RPMI7951 (cell line): ENCODE data around the gene ANO5. TPM values are rescaled to one million over a fixed set of nuclear protein-coding genes. Genes with fewer than 3 reads are reported as not detected.

Experiments
- DNase-seq: peaks from one replicate; pipeline ENCODE4 v3.0.0-alpha.2; 2012; ENCODE audit warnings: low read depth
- total RNA-seq: library from RNA; depleted of rRNA; stranded (reverse); fragments of >200 nt; shearing (Covaris generic); gene quantifications from 2 replicates; pipeline ENCODE4 v1.2.3, GENCODE V29; 2014; rRNA removed

ANO5 gene, protein sequence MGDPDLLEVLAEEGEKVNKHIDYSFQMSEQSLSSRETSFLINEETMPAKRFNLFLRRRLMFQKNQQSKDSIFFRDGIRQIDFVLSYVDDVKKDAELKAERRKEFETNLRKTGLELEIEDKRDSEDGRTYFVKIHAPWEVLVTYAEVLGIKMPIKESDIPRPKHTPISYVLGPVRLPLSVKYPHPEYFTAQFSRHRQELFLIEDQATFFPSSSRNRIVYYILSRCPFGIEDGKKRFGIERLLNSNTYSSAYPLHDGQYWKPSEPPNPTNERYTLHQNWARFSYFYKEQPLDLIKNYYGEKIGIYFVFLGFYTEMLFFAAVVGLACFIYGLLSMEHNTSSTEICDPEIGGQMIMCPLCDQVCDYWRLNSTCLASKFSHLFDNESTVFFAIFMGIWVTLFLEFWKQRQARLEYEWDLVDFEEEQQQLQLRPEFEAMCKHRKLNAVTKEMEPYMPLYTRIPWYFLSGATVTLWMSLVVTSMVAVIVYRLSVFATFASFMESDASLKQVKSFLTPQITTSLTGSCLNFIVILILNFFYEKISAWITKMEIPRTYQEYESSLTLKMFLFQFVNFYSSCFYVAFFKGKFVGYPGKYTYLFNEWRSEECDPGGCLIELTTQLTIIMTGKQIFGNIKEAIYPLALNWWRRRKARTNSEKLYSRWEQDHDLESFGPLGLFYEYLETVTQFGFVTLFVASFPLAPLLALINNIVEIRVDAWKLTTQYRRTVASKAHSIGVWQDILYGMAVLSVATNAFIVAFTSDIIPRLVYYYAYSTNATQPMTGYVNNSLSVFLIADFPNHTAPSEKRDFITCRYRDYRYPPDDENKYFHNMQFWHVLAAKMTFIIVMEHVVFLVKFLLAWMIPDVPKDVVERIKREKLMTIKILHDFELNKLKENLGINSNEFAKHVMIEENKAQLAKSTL
- total RNA-seq = not detected in 2 replicates

DNA sequence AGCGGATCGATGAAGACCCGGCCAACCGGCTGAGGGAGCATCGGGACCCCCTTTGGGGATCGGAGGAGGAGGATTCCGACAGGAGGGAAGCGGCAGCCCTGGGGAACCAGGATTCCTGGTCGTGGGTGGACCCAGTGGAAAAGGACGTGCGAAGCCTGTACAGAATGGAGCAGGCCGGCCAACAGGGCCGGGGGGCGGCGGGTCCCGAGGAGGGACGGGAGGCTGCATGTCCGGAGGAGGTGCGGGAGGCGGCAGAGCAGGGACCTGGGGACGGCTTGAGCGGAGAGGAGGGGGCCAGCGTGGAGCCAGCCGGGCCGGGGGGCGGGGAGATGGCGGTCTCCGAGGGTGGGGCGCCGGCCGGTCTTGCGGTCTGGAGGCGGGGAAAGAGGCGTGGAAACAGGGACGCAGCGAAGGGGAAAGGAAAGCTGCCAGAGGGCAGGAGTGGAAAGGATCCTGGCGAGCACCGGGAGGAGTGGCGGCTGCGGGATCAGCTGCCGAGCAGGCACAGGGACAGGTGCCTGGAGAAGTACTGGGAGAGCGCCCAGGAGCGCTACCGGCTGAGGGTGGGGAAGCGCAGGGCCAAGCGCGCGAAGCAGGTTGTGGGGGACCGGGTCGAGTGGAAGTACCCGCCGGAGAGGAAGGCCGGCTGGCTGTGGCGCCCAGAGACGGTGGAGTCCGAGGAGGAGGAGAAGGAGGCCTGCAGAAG, at the start of gene ANO5:
Gene ANO5 (plus strand): TSS at position 444 of the 706 bp plus-strand sequence. CDS start 408 bp downstream, outside the sequence.
- DNase-seq = no peak

DNA sequence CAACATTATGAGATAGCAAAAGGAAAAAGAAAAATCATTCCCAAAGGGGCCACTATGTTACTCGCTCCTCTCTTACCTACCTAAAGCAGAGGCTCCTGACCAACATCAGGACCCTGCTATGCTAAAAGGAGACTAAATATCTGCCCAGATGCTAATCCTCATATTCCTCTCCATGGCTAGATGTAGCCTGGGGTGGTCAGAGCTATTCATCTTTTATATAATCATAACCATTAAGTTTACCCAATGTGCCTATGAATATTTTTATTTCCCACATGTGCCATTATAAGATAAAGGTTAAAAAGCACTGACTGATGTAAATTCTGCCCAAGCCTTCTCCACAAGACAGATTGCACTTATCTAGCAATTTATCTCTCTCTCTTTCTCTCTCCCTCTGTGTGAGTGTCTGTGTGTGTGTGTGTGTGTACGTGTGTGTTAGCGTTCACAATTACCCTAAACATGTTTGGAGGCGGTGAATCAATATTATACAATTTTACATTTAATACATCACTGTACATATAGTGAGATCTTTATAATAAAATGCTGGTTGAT, 41.2 kb upstream of the ANO5 start:
- no peak for DNase-seq

DNA sequence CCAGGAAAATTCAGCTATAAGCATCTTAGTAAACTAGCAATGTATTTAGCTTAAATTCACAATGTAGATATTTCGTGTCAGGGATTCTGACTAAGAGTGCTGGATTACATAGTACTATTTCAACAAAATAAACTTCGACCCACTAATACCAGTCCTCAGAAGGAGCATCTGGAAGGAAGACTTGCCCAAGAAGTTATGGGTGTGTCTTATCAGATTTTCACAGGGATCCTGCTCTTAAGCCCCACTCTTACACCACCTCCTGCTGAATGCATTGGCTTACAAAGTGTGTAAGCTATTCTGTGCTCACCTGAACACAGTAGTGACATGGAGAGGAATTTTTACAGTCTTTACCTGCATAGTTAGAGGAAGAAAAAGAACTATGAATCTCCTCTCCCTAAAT, 35.4 kb upstream of the ANO5 start:
- no peak for DNase-seq

DNA sequence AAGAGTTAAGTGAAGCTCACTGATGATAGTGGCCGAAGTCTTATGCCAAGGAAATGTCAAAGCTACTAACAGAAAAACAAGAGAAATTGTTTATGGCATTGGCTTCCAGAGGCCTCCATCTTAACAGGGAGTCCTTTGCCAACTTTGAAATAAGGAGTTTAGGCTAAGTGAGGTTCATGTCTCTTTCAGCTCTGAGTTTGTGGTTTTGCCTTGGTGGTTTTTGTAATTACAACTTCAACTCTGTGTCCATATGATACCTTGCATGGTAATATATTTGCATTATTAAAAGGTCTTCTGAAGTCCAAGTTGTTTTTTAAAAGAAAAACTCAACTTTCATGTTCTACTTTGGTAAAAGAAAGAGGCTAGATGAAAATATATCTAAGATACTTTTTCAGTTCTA, 31.4 kb upstream of the ANO5 start:
- no peak for DNase-seq

DNA sequence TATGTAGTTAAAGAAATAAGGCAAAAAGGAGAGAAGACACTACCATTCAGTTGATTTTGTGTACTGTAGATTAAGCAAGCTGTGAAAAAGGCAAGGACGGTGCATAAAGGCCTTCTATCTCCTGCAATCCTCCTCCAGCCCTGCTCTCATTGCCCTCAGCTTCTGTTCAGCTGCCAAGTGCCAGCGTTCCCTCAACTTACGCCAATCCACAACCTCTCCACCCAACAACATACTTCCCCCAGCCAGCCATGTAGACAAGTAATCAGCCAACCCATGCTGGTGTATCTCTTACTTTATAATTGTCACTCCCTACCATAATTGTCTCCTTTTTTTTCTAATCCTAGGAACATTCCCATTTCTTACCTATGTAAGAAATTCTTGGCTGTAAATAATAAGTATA, 30.1 kb upstream of the ANO5 start:
- DNase-seq = no peak

DNA sequence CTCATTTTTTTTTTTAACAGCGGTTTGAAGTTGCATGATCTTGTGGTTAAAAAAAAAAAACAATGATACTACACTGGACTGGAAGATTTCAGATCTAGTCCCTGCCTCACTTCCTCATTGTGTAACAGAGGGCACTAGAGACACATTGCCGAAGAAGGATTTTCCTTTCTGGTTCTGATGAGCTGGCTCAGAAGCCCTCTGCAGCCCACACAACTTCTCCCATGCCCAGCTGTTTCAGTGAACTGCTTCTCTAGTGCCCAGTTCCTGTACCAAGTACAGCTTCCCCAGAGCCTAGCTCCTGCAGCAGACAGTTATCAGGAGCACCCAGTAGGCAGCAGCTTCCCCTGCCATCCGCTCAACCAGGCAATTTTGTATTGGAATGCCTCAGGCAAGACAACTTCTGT, 29.5 kb upstream of the ANO5 start:
- no peak for DNase-seq

DNA sequence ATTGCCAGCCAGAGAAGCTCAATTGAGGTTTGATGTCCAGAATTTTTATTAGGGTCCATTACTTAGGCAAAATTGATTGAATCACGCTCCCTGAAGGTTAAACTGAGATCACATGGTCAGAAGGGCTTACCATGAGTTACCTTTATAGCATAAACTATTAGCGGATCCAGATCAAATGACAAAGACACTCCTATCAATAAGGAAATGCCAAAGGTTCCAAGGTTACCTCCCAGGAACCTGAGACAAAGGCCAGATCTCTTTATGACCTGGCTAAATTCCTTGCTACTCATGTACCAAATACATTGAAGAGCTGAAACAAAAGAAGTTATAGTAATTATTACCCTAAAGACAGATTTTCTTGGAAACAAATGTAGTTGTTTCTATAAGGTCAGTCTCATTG, 27.8 kb upstream of the ANO5 start:
- no peak for DNase-seq

DNA sequence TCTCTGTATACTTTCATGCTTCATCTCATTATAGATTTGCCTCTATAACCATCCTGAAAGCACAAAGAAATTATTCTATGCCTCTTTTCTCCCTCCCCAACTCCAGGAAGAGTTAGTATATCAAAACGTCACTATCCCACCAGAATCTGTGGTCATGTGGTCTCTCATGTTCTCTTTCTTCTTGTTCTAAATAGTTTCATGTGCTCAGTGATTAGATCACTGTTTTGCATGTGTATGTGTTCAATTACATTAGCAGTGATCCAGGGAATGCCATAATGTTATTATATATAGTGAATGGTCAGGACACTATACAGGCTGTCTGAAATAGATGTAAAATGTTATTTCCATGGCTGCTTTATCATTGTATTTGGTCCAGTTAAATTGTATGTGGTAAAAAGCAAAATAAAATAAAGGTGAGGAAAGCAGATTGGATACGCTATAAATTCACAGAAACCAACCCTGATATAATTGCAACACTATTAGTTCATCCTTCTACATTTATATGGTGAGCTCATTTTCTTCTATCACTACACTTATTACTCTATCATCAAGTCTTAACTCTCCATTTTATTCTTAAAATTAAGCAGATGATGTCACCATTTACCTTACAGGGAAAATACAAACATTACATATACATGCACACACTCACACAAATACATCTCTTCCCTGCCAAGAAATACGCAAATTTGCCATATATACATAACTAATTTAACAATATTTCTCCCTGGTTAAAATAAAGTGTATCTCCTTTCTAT, 26.9 kb upstream of the ANO5 start:
- DNase-seq = no peak

DNA sequence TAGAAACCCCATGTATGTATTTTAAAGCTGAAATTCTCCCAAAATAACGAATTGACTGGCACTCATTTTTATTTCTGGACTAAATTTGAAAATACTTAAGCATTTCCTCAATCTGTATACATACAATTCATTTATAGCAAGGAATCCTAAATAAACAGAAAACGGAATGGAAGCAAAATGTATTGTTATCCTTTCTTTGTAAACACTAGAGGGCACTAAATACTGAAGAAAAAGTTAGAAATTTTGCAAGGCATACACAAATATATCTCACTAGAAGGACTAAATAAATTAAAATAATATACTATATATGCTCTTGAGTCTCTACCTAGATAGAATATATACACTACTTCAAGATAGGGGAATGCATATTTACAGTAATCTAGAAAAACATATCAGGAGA, 23.1 kb upstream of the ANO5 start:
- no peak for DNase-seq

DNA sequence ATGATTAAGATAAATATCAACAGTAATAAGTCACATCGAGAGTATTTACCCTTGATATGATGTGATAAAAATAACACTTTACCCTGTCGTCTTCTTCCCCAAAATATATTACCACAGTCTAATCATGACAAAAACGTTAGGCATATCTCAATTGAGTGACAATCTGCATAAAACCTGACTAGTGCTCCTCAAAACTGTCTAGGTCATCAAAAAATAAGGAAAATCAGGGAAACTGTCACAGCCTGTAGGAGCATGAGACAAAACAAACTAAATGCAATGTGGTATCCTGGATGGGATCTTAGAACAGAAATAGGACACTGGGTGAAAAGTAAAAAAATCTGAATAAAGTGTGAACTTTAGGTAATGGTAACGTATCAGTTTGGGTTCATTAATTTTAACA, 19.4 kb upstream of the ANO5 start:
- no peak for DNase-seq

DNA sequence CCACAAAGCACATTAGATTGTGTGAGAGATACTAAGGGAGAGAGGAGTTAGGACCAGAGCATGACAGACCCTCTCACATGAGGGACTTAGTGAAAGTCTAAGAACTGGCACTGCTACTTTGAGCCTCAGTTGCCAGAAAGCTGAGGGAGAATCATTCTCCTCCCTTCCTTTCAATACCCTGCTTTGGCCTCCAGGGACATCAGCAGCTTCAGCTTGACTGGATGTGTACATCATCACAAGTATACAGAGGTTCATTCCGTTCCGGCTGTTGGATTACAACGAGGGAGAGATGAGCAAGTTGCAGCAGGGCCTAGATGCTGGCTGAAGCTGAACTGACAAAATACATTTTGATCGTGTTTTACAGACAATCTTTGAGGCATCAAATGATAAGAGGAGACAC, 15.7 kb upstream of the ANO5 start:
- DNase-seq = no peak

DNA sequence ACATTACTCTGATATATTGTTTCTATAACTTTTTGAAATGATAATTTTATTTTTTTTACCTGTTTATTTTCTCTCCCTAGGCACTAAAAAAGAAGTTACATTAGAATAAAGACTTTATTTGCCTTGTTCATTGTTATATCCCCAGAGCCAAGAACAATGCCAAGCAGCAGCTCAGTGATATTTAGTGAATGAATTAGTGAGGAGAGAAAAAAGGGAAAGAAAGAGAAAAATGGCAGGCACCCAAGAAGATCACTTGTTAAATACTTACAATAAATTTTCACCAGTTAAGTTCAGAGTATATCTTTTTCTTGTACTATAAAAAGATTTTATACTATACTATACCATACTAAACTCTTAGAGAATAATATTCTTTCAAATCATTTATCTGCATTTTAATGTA, 13.3 kb upstream of the ANO5 start:
- no peak for DNase-seq

DNA sequence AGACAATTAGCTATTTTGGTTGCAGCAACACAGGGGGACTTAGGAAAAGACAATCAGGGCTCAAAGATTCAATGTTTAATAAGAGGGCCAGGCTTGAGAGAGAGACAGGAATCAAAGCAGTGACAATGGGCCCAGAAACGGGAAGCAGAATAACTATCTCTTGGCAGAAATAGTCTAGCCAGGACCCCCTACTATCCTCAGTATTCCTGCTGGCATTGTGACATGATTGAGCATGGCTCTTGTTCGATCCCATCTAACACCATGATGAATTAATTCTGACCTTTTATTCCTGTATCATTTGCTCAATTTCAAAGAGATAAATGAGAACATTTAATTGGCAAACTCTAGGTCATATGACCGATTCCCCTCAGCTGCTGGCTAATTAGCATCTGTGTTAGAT, 12.8 kb upstream of the ANO5 start:
- DNase-seq = no peak

DNA sequence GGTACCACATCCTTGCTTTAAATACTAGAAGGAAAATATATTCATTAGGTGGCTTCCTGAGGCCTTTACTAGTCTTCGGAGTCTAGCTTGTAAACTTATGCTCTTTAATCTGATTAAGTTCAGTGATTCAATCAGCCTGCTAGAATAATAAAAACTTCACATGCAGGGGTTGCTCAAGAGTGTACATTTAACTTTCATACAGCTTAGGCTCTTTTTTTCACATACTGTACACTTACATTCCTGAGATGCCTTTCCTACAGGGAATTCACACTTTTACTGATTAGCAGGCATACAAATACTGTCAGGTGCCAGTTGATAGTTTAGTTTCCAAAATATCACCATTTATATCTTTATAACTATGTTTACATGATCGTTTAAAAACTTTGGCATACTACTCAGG, 3.2 kb upstream of the ANO5 start:
- no peak for DNase-seq

DNA sequence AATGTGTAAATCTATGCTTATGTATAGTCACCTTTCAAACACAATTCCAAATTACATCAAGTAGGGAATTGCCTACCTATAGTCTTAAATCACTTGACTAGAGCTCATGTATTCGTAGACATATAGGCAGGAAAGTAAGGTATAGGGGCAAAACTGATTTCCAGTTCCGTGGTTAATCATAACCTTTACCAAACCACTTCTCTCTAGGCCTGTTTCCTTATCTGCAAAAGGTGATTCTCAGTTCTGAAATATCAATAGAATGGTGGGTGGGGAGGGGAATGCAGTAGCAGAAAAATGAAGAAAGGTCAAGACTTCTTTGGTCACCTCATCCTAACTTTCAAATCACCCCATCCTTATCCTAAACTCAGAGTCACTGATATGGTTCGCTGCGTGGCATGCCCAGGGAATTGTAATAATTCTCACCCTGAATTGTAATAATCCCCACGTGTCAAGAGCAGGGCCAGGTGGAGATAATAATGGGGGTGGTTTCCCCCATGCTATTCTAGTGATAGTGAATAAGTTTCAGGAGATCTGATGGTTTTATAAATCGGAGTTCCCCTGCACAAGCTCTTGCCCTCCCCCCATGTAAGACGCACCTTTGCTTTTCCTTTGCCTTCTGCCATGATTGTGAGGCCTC, 1.9 kb upstream of the ANO5 start:
- no peak for DNase-seq

DNA sequence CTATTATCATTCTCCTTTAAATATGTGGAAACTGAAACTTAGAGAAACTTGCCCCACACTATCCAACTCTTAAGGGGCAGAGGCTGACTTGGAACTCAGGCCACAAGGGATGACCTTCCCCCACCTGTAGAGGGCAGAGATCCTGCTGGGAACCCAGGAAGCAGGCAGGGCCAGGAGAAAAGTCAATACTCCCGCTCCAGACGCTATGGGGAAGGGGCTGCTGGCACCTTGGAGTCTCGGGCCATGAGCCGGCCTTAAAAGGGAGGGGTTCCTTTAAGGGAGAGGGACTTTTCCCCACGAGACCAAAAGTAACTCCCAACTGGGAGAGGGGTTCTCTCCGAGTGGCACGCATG, 620 bp upstream of the ANO5 start:
- DNase-seq = no peak

DNA sequence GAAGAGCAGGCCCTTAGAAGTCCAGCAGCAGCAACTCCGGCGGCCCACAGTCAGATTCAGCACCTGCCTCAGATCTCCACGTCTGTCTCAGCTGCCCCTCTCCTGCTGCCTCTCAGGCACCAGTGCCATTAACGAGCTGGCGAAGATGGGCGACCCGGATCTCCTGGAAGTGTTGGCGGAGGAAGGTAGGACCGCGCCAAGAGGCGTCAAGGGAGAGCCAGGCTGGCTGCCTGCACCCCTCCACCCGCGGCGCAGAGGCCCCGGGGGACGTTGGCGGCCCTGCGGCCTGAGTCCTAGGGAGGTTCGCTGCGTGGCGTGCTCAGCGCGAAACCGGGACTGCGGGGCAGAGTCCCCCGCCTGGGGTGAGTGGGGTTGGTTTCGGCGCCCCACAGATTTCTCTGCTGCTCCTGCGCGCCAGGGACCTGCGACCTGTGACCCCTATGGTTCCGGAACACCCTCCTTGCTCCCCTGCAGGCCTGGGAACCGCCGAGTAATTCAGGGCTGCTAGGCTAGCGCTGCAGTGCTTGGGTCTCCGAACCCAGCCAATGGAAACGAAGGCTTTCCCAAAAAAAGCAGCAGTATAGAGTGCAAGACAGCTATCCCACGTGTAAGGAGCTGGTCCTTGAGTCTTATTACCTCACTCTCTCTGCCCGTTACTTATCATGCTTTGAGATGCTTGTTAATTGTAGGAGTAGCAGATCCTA, 615 bp downstream of the ANO5 start:
- no peak for DNase-seq

DNA sequence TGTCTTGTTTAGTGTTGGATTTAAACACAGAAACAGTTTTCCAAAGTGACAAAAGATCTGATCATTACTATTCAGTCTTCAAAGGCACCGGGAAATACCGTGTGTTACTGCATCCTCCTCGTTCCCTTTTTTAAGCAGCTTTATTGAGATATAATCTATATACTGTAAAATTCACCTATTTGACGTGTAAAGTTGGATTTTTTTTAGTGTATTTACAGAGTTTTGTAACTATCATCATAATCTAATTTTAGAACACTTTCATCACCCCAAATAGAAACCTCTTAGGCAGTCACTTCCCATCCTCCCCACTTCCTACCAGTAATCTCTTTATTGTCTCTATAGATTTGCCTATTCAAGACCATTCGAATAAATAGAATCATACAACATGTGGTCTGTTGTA, 1.4 kb downstream of the ANO5 start:
- DNase-seq = no peak

DNA sequence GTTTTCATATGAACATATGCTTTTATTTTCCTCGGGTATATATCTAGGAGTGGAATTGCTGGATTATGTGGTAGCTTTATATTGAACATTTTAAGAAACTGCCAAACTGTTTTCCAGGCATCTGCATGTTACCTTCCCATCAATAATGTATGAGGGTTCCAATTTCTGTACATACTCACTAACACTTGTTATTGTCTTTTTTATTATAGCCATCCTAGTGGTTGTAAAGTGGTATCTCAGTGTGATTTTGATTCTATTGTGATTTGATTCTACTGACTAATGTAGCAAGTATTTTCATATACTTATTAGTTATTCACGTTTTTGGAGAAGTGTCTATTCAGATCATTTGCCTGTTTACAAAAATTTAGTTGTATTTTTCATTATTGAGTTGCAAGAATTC, 2.0 kb downstream of the ANO5 start:
- no peak for DNase-seq
